GM18508 (cell line): ENCODE data around the gene IFRD2.
"Not testable (repeated sequence)": the region's sequence is repeated elsewhere in the genome, so short reads cannot be mapped to it uniquely, and the experiment has no call there.

ENCODE experiments used
- ATAC-seq: cut with Tn5 transposase; IDR thresholded peaks from one replicate; pipeline ENCODE4 v1.9.1; 2021; ENCODE audit warnings: moderate number of reproducible peaks; ENCODE audit not compliant: insufficient read depth, unreplicated experiment

Gene IFRD2

GRCh38 chr3:50325113-50325480 is 32.9 kb upstream of the IFRD2 start:
- ATAC-seq = no peak

DNA sequence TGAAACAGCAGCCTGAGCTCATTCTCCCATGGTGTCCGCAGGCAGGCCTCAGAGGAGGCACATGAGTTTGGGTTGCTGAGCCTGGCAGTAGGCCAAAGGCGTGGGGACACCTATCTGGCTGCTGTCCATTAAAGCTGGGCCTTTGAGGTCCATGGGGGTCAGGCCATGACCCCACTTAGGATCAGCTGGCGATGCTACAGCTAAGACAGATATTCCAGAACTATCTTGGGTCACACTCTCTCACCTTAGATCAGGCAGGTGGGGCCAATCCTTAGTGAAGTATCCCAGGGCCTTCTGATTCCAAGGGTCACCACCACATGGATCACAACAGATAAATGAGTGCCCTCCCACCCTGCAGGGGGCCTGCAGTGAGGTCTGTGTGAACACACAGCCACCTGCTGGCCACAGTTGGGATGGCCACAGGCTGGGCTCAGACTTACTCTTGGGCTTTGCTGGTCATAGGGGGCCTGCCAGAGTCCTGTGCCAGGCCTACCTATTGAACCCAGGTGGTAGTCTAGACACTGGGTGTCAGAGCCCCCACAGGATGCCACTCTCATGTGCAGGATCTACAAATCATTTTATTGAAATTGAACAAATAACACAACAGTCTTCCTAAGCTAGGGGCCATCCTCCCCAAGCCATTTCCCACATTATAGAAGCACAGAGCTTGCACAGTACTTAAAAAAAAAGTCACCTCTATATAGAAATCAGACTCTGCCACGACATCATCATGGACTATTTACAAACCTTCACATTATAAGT is 32.3 kb upstream of the IFRD2 start:
- no peak for ATAC-seq

DNA sequence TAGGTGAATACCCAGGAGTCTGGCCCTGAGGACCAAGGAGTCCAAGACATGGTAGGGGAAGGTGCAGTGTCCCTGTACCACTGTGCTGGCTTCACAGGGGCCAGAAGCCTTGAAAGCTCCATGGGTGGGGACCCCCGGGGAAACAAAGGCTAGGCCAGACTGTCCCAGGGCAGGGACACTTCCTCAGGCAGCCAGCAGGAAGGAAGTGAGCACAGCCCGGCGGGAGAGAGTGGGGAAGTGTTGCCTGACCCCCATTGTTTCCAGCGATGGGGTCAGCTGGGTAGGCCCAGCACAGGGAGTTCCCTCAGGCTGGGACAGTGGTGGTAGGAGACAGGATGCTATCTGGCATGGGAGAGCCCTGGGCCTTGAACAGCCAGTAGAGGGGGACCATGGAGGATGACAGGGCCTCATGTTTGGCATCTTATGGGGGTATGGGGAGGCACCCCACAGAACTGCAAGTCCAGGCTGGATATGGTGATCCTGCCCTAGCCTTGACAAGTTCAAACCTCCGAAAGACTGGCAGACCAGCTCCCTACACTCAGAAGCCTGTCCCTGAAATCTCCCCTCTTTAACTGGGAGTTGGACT is 31.5 kb upstream of the IFRD2 start:
- no peak for ATAC-seq

- ATAC-seq = no peak
Measured at GRCh38 chr3:50323092-50323600, 30.9 kb upstream of the IFRD2 start.

DNA sequence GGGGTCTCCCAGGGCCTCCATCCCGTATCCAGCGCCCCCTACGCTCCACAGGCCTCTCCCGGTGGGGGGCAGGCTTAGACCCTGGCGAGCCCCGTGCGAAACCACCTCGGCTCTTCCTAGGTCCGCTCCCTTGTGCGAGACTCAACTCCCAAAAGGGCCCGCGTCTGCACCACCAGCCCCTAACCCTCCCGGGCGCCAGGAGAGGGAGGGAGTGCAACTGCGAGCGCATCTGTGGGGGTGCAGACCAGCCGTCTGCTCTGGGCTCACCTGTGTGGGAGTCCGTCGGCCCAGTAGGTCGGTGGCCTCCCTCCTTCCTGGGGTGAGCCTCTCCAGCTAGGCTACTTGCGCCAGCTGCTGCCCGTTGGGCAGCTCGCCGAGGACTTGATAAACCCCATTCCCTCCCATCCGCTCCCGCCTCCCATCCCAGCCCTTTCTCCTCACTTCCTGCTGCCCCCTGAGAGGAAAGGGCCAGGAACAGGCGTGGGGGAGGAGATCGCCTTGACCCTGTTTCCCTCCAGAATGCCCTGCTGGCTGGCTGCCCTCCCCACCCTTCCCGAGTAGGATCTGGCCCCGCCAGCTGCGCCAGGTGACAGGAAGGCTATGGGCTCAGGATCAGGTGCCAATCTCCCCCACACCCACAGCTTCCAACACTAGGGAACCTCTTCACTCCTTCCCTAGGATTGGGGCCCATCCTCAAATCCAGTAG is 30.3 kb upstream of the IFRD2 start, which contains the start of gene HYAL2:
TSS of gene HYAL2 (minus strand) at position 360 of the 706 bp plus-strand sequence. CDS start 2,256 bp downstream, outside the sequence.
- ATAC-seq = no peak

DNA sequence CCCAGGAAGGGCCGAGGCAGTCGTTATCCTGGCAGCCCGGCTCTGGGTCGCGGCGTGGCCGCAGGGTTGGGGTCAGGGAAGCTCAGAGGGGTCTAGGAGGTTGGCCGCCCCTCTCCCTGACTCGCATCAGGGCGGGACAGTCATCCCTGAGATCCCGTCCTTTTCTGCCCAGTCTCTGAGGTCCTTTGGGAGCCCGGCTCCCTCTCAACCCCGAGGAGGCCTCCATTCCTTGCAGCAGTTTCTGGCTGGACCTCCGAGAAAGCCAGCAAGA is 29.8 kb upstream of the IFRD2 start:
- no peak for ATAC-seq

- peak; percentile 39 for ATAC-seq
Measured at GRCh38 chr3:50321336-50322114, 29.3 kb upstream of the IFRD2 start.

- ATAC-seq = peak; percentile 23
Measured at GRCh38 chr3:50320853-50321335, 28.7 kb upstream of the IFRD2 start.

GRCh38 chr3:50319894-50320625 is 27.8 kb upstream of the IFRD2 start:
- no peak for ATAC-seq

DNA sequence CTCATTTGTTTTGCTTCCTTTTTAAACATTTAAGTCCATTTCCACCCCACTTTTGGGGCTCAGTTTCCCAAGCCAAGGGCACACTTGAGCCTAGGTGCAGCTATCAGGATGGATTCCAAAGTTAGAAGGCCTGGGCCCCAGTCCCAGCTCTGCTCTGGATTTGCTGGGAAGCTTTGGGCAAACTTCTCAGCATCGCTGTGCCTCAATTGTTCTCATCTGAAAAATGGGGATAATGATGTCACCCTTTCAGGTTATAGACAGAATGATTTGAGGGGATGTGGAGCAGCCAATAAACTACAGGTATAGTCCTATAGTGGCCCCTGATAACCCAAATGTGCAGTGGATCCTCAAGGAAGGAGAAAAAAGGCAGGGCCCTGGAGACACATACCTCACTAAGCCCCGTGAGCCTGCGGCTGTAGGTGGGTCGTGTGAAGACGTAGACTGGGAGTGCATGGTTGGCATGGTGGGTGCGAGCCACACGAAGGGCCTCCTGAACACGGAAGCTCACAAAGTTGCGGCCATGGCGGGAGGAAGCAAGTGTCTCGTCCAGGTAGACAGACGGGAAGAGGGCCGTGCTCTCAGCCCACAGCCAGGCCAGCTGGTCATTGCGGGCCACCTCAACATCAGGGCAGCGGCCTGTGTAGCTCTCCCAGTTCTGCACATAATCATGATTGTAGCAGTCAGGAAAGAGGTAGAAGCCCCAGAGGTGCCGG is 27.1 kb upstream of the IFRD2 start:
- no peak for ATAC-seq

- no peak for ATAC-seq
Measured at GRCh38 chr3:50318615-50319014, 26.4 kb upstream of the IFRD2 start.

DNA sequence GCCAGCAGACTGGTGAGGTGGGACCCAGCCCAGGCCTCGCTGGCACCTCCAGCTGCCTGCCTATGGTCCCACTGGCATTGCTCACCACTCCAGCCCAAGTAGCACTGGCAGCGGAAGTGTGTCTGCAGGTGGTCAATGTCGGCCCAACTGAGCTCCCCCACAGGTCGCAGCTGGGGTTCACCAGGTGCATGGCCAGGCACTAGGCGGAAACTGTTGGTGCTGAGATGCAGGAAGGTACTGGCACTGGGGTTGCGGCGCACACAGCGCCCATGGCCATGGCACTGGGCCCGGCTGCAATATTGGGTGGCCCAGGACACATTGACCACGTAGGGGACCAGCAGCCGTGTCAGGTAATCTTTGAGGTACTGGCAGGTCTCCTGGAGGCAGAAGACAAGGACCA is 25.9 kb upstream of the IFRD2 start:
- ATAC-seq = no peak

DNA sequence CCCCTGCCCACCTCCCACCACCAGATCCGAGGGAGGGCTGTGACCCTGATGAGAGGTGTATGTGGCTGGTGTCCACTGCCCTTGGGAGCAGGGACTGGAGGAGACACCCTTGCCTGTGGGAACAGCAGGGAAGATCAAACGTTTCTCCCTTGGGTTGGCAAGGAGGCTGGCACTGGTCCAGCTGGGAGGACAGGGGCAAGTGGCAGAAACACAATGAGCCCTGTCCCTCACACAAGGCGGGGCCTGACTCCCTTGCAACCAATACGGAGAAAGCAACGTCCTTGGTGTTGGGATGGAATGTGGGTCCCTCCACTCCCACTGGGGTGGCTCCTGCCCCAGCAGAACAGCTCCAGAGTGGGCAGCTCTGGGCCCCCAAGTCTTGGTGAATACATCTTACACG is 25.1 kb upstream of the IFRD2 start:
- no peak for ATAC-seq

DNA sequence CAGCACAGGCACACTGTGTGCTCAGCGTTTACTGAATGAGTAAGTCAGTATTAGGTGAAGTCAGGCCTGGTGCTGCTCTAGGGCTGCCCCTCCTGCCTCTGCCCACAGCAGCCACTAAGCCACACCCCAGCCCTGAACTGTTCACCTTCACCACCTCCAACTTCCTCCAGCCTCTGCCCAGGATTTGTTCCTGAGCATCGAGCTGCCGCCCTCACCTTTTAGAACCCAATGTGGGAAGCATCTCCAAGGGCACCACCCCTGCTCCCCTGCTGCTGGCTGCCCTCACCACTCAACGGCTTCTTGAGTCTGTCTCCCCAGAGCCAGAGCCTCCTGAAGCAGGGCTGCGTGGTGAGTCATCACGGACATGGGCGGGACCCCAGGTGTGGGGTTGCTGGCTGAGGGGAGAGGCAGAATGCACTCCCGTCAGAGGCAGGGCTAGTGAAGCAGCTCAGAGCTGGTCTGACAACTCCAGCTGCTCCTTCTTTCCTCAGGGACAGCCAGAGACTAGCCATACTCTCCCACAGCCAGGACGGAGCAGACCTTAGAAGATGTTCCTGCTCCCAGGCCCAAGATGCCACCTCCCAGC is 24.5 kb upstream of the IFRD2 start:
- no peak for ATAC-seq

GRCh38 chr3:50314816-50315215 is 22.6 kb upstream of the IFRD2 start:
- no peak for ATAC-seq

DNA sequence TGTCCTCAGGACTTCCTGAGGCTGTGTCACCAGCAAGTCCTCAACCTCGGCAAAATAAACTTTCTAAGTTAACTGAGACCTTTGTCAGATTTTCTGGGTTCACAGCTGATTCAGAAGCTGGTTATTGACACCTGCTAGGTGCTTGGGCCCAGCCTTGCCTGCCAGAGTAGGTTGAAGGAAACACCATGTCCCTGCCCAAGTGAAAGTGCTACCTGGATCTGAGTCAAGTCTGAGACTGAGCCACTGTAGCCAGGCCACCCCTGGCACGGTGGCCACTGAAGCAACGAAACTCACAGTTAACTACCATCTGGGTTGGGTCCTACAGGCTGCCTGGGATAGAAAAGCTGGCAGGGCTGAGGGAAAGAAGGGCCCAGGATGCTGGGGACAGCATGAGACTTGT is 22.1 kb upstream of the IFRD2 start:
- no peak for ATAC-seq

DNA sequence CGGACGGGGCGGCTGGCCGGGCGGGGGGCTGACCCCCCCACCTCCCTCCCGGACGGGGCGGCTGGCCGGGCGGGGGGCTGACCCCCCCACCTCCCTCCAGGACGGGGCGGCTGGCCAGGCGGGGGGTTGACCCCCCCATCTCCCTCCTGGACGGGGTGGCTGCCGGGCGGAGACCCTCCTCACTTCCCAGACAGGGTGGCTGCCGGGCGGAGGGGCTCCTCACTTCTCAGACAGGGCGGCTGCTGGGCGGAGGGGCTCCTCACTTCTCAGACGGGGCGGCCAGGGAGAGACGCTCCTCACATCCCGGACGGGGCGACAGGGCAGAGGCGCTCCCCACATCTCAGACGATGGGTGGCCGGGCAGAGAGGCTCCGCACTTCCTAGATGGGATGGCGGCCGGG is 19.8 kb upstream of the IFRD2 start:
- not testable (repeated sequence) for ATAC-seq

DNA sequence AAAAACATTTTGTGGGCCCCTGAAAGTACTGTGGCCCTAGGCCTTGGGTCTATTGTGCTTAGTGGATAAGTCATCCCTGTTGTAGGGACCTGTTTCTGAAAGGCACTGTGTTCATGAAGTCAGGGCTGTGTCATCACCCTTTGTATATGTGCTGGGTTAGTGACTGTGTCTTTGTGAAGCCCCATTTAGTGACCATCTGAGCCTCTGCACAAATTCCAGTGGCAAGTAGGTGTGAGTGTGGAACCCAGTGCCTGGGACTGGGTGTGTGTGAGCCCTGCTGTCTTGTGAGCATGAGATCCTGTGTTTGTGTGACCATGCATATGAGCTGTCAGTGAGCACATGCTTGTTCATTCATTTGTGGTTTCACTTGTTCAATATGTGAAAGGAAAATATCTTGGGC is 12.4 kb upstream of the IFRD2 start:
- ATAC-seq = no peak
